Measurements from ENCODE around the gene RNF182.

DNA sequence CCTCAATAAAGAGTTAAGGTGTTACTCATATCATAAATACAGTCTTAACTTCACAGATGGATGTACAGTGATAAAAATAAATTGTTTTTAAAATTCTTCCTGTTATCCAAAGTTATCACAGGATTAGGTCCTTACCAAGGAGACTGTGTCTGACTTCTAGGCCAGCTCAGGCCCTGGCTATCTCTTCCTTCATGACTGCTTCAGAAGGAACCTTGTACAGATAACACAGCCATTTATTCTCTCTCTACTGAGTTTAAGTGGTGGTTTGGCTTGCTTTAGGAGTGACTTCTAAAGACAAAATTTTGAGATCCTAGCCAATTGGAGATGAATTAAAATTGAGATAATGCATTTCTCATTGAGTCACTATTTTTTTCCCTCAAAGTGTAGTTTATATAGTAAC lies 40.8 kb upstream of the RNF182 start:
- TF ChIP-seq POLR2AphosphoS5 (IDR thresholded peaks at IDR 0.05; ENCODE audit: borderline replicate concordance, low read depth, low read length) (no peak), EZH2 (IDR thresholded peaks at IDR 0.05) (no peak), FOXP2 (optimal IDR thresholded peaks at IDR 0.05; ENCODE audit: control extremely low read depth, extremely low read length, insufficient read depth) (no peak)
